HL-60/S4 treated with phorbol 12-myristate 13-acetate at 8.2 ng/mL for 4 days and 3 days (cell line): ENCODE measurements around the gene FOXK2.
"Not testable (repeated sequence)": the region's sequence is repeated elsewhere in the genome, so short reads cannot be mapped to it uniquely, and the experiment has no call there.

ENCODE experiments used
- in situ Hi-C: fragments of 300-500 bp; cut with MboI; formaldehyde crosslinking; loops from 2 replicates; pipeline ENCODE4 v1.15.0; 2022; ENCODE audit warnings: low sequenced_read_pairs

The FOXK2 gene

GRCh38 chr17:82494236-82495055 lies 25.1 kb upstream of the FOXK2 start:
- in situ Hi-C loops: no loop called here

GRCh38 chr17:82495844-82496528 lies 23.5 kb upstream of the FOXK2 start:
- in situ Hi-C loops: no loop called here

- in situ Hi-C loops: no loop called here
These were observed 22.8 kb upstream of the FOXK2 start for GRCh38 chr17:82496529-82497434.

GRCh38 chr17:82497483-82498405 lies 21.8 kb upstream of the FOXK2 start:
- in situ Hi-C loops: no loop called here

GRCh38 chr17:82502207-82502606 lies 17.3 kb upstream of the FOXK2 start:
- in situ Hi-C loops: no loop called here

GRCh38 chr17:82503094-82503727 lies 16.3 kb upstream of the FOXK2 start:
- in situ Hi-C loops: no loop called here

GRCh38 chr17:82503728-82504308 lies 15.7 kb upstream of the FOXK2 start:
- in situ Hi-C loops: no loop called here

GRCh38 chr17:82505296-82505695 lies 14.2 kb upstream of the FOXK2 start:
- in situ Hi-C loops: no loop called here

GRCh38 chr17:82506402-82506801 lies 13.1 kb upstream of the FOXK2 start:
- in situ Hi-C loops: not testable (repeated sequence)

- in situ Hi-C loops: no loop called here
These were observed 11.8 kb upstream of the FOXK2 start for GRCh38 chr17:82507631-82508175.

- in situ Hi-C loops: not testable (repeated sequence)
These were observed 7.9 kb upstream of the FOXK2 start for GRCh38 chr17:82511642-82512041.

- in situ Hi-C loops: not testable (repeated sequence)
These were observed 5.7 kb upstream of the FOXK2 start for GRCh38 chr17:82513864-82514263.

GRCh38 chr17:82517230-82517865 lies 2.2 kb upstream of the FOXK2 start:
- in situ Hi-C loops: no loop called here

- in situ Hi-C loops: no loop called here
These were observed 705 bp downstream of the FOXK2 start for GRCh38 chr17:82519971-82520903.

GRCh38 chr17:82524540-82524939 lies 5.0 kb downstream of the FOXK2 start:
- in situ Hi-C loops: no loop called here

- in situ Hi-C loops: no loop called here
These were observed 6.2 kb downstream of the FOXK2 start for GRCh38 chr17:82525712-82526111.

GRCh38 chr17:82527898-82528297 lies 8.4 kb downstream of the FOXK2 start:
- in situ Hi-C loops: no loop called here
